Iris pigment epithelial cell (primary cell): ENCODE measurements around the gene ETDB.
"Not testable (repeated sequence)": the region's sequence is repeated elsewhere in the genome, so short reads cannot be mapped to it uniquely, and the experiment has no call there.

Experiments used
- DNase-seq: peaks from one replicate; pipeline ENCODE4 v3.0.0-alpha.2; 2011; ENCODE audit warnings: low read depth

ETDB gene

GRCh38 chrX:135120056-135120576 is at the start of gene ETDB:
TSS of gene ETDB (minus strand) at chrX:135120526. CDS start at chrX:135119261, 1,265 bp downstream.
- not testable (repeated sequence) for DNase-seq

- DNase-seq, result not testable (repeated sequence)
These were observed 49.2 kb upstream of the ETDB start for GRCh38 chrX:135169534-135169933.

- no peak for DNase-seq
These were observed 48.2 kb upstream of the ETDB start for GRCh38 chrX:135168486-135168885.

GRCh38 chrX:135154688-135155087 is 34.4 kb upstream of the ETDB start:
- DNase-seq, result not testable (repeated sequence)

DNA sequence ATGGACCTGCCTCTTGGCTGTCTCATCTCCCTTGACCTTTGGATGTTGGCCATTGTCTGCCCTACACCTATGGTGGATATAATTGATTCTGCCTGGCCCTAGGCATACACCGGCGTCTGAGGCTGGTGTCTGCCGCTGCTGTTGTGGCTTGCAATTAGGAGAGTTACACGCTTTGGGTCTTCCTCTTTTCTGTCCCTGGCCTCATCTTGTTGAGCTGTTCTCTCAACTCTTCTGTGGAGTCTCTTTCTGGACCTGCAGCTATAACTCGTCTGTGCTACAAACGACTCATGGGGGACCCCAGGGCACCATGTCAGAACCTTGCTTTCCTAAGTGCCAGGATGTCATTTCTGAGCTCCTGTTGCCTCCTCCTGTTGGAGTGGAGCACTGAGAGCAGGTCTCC is 5.8 kb upstream of the ETDB start:
- not testable (repeated sequence) for DNase-seq

- not testable (repeated sequence) for DNase-seq
These were observed 4.3 kb downstream of the ETDB start for GRCh38 chrX:135116064-135116463.

GRCh38 chrX:135114392-135114791 is 5.9 kb downstream of the ETDB start:
- DNase-seq, result no peak

DNA sequence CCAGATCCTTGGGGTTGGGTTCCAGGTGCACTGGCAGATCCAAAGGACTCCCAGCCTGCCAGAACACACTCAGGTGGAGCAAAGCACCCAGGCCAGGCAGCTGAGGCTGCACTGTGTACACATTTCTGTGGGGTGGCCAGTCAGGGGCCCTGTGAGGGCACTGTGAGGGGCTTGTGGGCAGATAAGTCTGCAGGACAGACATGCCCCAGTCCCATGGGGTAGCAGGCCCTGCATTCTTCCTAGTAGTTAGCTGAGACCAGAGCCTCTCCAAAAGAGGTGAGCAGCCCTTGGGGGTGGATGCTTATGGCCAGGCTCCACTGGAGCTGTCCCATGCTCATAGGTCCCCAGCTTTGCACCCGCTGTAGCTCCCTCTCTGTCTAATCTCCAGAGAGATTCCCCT is 7.6 kb downstream of the ETDB start:
- DNase-seq, result no peak

- peak; percentile 42 for DNase-seq
These were observed 8.1 kb downstream of the ETDB start for GRCh38 chrX:135112096-135112729.

- DNase-seq, result no peak
These were observed 10.8 kb downstream of the ETDB start for GRCh38 chrX:135109554-135109953.

GRCh38 chrX:135099493-135099783 is 20.9 kb downstream of the ETDB start:
- no peak for DNase-seq

DNA sequence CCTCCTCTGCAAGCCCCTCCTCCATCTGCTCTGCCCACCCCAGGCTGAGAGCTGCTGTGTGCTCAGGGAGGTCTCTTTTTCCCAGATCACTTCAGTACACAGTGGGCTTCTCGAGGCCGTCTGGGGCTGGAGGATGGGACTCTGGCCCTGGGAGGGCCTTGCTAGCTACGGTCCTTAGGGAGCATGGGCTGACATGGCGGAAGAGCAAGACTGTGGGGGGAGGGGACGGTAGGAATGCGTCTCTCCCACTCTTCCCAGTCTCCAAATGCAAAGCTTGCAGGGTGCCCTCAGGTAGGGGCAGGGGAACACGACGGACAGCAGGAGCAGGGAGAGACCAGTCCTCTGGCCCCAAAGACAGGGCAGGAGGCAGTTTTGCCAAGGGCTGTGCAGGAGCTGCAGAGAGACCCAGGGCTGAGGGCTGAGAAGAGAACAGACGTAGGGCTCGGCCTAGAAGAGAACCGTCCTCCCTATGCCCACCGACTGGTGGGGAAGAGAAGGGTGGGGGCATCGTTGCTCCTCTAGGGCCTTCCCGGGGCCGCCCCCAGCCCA is 23.1 kb downstream of the ETDB start:
- not testable (repeated sequence) for DNase-seq

DNA sequence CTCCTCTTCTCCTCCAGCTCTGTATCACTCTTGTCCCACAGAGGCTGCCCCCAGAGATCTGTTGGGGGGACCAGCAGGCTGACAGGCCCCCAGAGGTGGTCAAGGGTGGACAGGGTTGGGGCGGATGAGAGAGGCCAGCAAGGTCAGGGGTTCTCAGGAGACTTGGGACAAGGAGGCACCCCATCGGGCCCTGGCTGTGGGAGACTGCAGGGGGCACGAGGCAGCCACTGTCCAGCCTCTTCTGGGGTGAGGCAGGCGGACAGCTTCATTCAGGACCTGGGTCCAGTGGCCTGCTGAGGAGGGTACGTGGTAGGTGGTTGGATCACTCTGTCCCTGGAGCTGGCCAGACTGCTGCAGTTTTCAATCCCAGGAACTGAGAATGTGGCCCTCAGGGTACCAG is 24.6 kb downstream of the ETDB start:
- no peak for DNase-seq

DNA sequence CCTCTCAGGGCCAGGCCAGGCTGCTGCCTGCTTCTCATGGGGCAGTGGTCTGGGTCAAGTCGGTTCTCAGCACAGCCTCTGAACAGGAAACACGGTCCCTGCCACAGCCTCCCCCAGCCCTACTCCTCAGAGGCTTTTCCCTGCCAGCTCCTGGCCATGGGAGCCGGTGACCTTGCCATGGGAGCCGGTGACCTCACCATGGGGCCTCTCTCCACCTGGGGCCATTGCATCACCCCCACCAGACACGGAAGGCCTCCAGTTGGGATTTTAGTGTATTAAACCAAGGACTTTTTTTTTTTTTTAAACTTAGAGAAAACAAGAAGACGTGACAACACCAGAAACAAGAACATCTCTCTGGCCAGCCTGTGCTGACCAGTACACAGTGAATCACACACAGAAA is 25.6 kb downstream of the ETDB start:
- no peak for DNase-seq

- no peak for DNase-seq
These were observed 31.2 kb downstream of the ETDB start for GRCh38 chrX:135089126-135089525.

DNA sequence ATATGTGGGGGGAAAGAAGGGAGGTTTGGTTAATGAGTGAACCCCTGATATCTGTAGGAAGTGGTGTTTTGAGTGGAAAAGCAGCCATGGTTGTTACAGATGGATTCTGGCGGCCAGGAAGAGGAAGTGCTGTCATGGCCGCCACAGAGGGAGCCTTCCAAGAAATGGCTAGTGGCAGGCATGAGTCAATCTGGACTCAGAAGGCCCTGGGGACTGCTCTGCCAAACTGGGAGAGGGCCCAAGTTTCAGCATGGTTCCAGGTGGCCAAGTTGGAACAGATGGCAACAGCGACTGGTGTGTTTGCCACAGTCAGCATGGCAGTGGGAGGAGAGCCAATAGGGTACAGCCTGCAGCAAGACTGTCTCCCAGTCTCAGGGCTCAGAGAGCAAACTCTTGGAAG is 32.5 kb downstream of the ETDB start:
- no peak for DNase-seq

GRCh38 chrX:135086197-135086854 is 34.0 kb downstream of the ETDB start:
- peak; percentile 66 for DNase-seq

DNA sequence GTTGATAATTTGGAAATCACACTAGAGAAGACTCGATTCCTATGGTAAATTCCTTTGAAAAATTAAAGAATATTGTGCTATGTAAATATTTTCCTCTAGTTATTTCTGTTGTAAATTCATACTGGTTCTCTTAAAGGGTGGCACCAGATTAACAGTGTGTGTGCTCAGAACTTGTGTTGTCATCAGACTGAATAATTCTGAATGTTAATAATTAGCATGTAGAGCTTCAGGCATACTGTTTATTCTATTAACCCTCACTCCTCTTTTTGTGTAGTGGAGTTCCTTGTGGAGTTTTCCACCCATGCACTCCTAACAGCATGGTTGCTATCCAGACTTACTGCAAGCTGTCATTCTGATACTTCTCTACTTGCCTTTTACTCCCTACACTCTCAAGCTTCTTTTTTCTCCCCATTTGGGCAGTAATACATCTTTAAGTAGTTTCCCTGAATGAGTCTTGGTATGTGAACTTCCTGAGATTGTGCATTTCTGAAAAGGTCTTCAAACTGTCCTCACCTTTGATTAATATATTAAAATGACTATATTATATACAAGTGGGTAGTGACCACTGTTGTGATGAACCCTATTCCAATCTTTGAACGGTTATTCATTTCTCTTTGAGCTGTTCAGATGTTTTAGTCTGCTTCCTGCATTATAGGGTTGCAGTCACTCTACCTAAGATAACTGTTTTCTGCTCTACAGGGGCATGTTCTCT is 38.5 kb downstream of the ETDB start:
- DNase-seq, result no peak
